Measurements from ENCODE around the gene SULT2A1.

- TF ChIP-seq TAF1 (IDR thresholded peaks at IDR 0.05; ENCODE audit: low read depth) (no peak), CTCF (IDR thresholded peaks at IDR 0.05; ENCODE audit: poor library complexity, severe bottlenecking) (no peak)
Measured at GRCh38 chr19:47891923-47892666, 6.0 kb upstream of the SULT2A1 start.
